HepG2 (cell line): Measurements from ENCODE around the gene RNH1. TPM values are rescaled to one million over a fixed set of nuclear protein-coding genes. Genes with fewer than 3 reads are reported as not detected.

Experiments used
- ARID5B ChIP-seq: IDR thresholded peaks from 2 replicates; pipeline ENCODE4 v1.4.0; 2020; ENCODE audit warnings: mild to moderate bottlenecking, missing genetic modification reagents
- CENPBD1 ChIP-seq: sonication (generic); formaldehyde crosslinking; IDR thresholded peaks from 2 replicates; pipeline ENCODE4 v1.8.0; 2022; ENCODE audit warnings: missing genetic modification reagents, low read depth, mild to moderate bottlenecking, borderline replicate concordance
- EP300 ChIP-seq, 3 experiments: sonication (generic) in 1 of 3; formaldehyde crosslinking in 1 of 3; IDR thresholded peaks; 2 replicates each; pipeline versions ENCODE4 v1.5.1 to v1.6.1; 2011 to 2020; ENCODE audit warnings: low read depth in 2 of 3, low read length in 2 of 3, borderline replicate concordance in 1 of 3, improper control_type of control experiment in 1 of 3, mild to moderate bottlenecking in 1 of 3, missing genetic modification reagents in 1 of 3, moderate library complexity in 1 of 3
- FOXO4 ChIP-seq: sonication (generic); formaldehyde crosslinking; conservative IDR thresholded peaks from 2 replicates; pipeline ENCODE4 v1.8.1; 2023; ENCODE audit warnings: missing genetic modification reagents
- HBP1 ChIP-seq: IDR thresholded peaks from 2 replicates; pipeline ENCODE4 v1.6.1; 2016; ENCODE audit warnings: low read depth, control low read depth
- HMG20A ChIP-seq: IDR thresholded peaks from 2 replicates; pipeline ENCODE4 v1.6.1; 2016; ENCODE audit warnings: borderline replicate concordance
- HNRNPL ChIP-seq: fragments of 200-400 bp; formaldehyde crosslinking; IDR thresholded peaks from 2 replicates; pipeline ENCODE4 v1.6.1; 2017; ENCODE audit warnings: mild to moderate bottlenecking, low read depth, low read length
- KLF15 ChIP-seq: sonication (generic); formaldehyde crosslinking; IDR thresholded peaks from 2 replicates; pipeline ENCODE4 v1.8.1; 2023; ENCODE audit warnings: borderline replicate concordance, mild to moderate bottlenecking, inconsistent platforms, missing genetic modification reagents, mixed read lengths
- MLX ChIP-seq: IDR thresholded peaks from 2 replicates; pipeline ENCODE4 v1.6.1; 2016
- THAP9 ChIP-seq: sonication (generic); formaldehyde crosslinking; IDR thresholded peaks from 2 replicates; pipeline ENCODE4; 2020; ENCODE audit warnings: missing genetic modification reagents, mild to moderate bottlenecking, borderline replicate concordance
- XRCC5 ChIP-seq: fragments of 200-400 bp; formaldehyde crosslinking; optimal IDR thresholded peaks from 2 replicates; pipeline ENCODE3; 2017; ENCODE audit warnings: mild to moderate bottlenecking, low read length
- ZBTB2 ChIP-seq: sonication (generic); formaldehyde crosslinking; IDR thresholded peaks from 2 replicates; pipeline ENCODE4 v1.8.0; 2022; ENCODE audit warnings: low read depth, missing genetic modification reagents
- ZNF839 ChIP-seq: sonication (generic); formaldehyde crosslinking; IDR thresholded peaks from 2 replicates; pipeline ENCODE4 v1.4.0; 2020; ENCODE audit warnings: missing genetic modification reagents, mild to moderate bottlenecking, borderline replicate concordance
- ZSCAN25 ChIP-seq: sonication (generic); formaldehyde crosslinking; IDR thresholded peaks from 2 replicates; pipeline ENCODE4 v1.8.0; 2022; ENCODE audit warnings: mild to moderate bottlenecking, missing genetic modification reagents
- polyA plus RNA-seq, 8 experiments: library from polyadenylated mRNA; depleted of rRNA in 3 of 8; stranded (reverse) in 7 of 8; unstranded in 1 of 8; fragments of >200 nt; fragmentation: Illumina TruSeq in 4 of 8; extraction: Trizol in 4 of 8; gene quantifications; 2 replicates each; pipeline versions ENCODE4 v1.2.1 to v1.2.3, GENCODE V29; 2011 to 2016; ENCODE audit warnings: low read depth in 4 of 8, missing spikeins in 1 of 8, mixed read lengths in 1 of 8; ENCODE audit not compliant: insufficient read depth in 1 of 8
- total RNA-seq, 5 experiments: library from RNA; depleted of rRNA; stranded (reverse); fragments of >200 nt; fragmentation: Illumina TruSeq; extraction: Trizol; gene quantifications; 2 replicates each; pipeline ENCODE4 v1.2.3, GENCODE V29; 2016; ENCODE audit warnings: low read depth in 1 of 5

Gene RNH1
- total and polyA plus RNA-seq, 2 of the 13 experiments (the other 11 are each of a cell fraction or from before 2014, with no cell fraction given): 36.0 to 74.1 TPM

GRCh38 chr11:554428-555226 lies 47.6 kb upstream of the RNH1 start (continued):
- TF ChIP-seq ARID5B (no peak), HBP1 (peak; percentile 76; the same call in 1 of the 2 replicates), XRCC5 (no peak), HNRNPL (no peak), HMG20A (CRISPR knock-in tag) (no peak), THAP9 (CRISPR knock-in tag) (no peak), EP300 (IDR thresholded peaks at IDR 0.05; ENCODE audit: low read depth in 2 of 2, low read length in 2 of 2) (no peak), EP300 (CRISPR knock-in tag; IDR thresholded peaks at IDR 0.05; ENCODE audit: borderline replicate concordance) (no peak), CENPBD1 (CRISPR knock-in tag) (no peak), ZNF839 (CRISPR knock-in tag) (no peak), ZBTB2 (CRISPR knock-in tag) (peak; percentile 58; the same call in 1 of the 2 replicates), KLF15 (CRISPR knock-in tag) (no peak), MLX (no peak), FOXO4 (CRISPR knock-in tag) (no peak), ZSCAN25 (CRISPR knock-in tag) (peak; percentile 81)
